NCI-H2081 treated with DMSO at 0.1 percent for 48 hours (cell line): ENCODE data around the gene CXXC5.
"Not testable (repeated sequence)": the region's sequence is repeated elsewhere in the genome, so short reads cannot be mapped to it uniquely, and the experiment has no call there.

ENCODE experiments used
- DNase-seq: peaks from one replicate; lab custom pipeline; 2025; lab: John Stamatoyannopoulos, UW

Gene CXXC5

GRCh38 chr5:139710319-139711066 lies 62.3 kb downstream of the CXXC5 start:
- no peak for DNase-seq

- DNase-seq: no peak
Measured at GRCh38 chr5:139711067-139711905, 63.1 kb downstream of the CXXC5 start.

DNA sequence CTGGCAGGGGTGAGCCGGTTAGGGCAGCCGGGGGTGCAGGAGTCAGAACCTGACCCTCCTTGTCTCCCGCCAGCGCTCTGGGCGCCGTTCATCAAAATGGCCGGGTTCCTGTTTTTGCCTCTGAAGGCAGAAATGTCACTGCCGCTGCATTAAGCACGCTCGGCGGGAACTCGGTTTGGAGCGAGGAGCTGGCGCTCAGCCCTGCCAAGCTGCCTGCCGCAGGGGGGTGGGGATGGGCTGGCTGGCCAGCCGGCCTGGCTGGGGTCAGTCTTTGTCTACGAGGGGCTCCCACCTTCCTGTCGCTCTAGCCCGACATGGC lies 63.7 kb downstream of the CXXC5 start:
- DNase-seq: no peak

- no peak for DNase-seq
Measured at GRCh38 chr5:139712412-139712811, 64.3 kb downstream of the CXXC5 start.

DNA sequence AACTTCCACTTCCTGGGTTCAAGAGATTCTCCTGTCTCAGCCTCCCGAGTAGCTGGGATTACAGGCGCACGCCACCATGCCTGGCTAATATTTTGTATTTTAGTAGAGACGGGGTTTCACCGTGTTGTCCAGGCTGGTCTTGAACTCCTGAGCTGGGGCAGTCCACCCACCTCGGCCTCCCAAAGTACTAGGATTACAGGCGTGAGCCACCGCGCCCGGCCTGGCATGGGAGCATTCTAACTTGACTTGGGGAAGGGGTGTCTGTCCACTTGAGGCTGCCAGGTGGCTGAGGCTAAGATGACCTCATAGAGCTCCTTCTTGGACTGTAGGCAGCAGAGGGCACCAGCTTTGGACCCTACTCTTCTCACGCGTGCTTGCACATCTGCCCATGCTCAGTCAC lies 65.7 kb downstream of the CXXC5 start:
- not testable (repeated sequence) for DNase-seq

GRCh38 chr5:139717221-139717620 lies 69.1 kb downstream of the CXXC5 start:
- no peak for DNase-seq

GRCh38 chr5:139718403-139718802 lies 70.3 kb downstream of the CXXC5 start:
- DNase-seq: not testable (repeated sequence)

GRCh38 chr5:139719970-139720369 lies 71.8 kb downstream of the CXXC5 start:
- DNase-seq: not testable (repeated sequence)

GRCh38 chr5:139723986-139724587 lies 75.9 kb downstream of the CXXC5 start:
- DNase-seq: no peak

- DNase-seq: no peak
Measured at GRCh38 chr5:139725073-139725830, 77.1 kb downstream of the CXXC5 start.

DNA sequence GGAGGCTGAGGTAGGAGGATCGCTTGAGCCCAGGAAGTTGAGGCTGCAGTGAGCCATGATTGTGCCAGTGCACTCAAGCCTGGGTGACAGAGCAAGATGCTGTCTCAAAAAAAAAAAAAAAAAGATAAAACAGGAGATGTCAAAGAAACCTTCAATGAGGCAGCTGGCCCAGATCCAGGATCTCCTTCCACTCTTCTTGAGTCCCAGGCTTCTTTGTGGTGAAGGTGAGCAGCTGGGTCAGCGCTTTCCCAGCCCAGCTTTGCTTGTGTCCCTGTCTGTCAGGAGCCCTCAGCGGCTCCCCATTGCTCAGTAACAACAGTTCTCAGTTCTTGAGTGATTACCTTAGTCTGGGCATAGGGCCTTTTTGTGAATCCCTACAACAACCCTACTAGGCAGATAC lies 78.1 kb downstream of the CXXC5 start:
- DNase-seq: no peak

DNA sequence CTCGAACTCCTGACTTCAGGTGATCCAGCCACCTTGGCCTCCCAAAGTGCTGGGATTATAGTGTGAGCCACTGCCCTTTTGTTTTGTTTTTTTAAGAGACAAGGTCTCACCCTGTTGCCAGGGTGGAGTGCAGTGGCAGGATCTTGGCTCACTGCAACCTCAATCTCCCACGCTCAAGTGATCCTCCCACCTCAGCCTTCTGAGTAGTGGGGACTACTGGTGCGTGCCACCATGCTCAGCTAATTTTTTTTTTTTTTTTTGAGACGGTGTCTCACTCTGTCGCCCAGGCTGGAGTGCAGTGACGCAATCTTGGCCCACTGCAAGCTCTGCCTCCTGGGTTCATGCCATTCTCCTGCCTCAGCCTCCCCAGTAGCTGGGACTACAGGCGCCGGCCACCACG lies 79.5 kb downstream of the CXXC5 start:
- not testable (repeated sequence) for DNase-seq

- DNase-seq: no peak
Measured at GRCh38 chr5:139731281-139731680, 83.1 kb downstream of the CXXC5 start.

- no peak for DNase-seq
Measured at GRCh38 chr5:139732019-139732418, 83.9 kb downstream of the CXXC5 start.

DNA sequence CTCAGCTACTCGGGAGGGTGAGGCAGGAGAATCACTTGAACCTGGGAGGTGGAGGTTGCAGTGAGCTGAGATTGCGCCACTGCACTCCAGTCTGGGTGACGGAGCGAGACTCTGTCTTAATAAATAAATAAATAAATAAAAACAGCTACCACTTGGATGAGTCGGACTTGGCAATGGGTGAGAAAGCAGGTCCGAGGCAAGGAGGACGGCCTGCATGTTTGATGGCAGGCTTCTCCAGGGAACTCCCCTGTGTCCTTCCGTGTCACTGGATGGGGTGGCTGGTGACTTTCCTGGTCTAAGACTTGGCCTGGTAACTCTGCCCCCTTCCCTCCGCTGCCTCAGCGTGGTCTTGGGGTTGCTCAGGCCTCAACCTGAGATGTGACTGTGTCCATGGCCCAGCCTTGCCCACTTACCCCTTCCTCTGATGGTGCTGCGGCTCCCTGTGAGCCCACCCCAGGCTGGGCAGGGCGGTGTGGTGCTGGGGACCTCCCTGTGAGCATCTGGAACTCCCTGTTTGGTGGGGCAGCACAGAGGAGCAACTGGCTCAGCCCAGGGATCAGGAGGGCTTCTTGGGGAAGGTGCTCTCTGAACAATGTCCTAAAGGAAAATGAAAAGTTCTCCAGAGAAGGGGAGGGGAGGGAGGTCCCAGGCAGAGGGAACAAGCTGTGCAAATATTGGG lies 85.0 kb downstream of the CXXC5 start:
- no peak for DNase-seq
